HUES6 (cell line): Measurements from ENCODE around the gene GOLGA6A.
A peak's percentile ranks its signal among the peaks of the same experiment; 100 is the strongest.
"Not testable (repeated sequence)": the region's sequence is repeated elsewhere in the genome, so short reads cannot be mapped to it uniquely, and the experiment has no call there.

Source experiments
- H3K27ac ChIP-seq: 2 replicates; pipeline ENCODE4 v1.7.0; 2013; ENCODE audit warnings: low read depth, mild to moderate bottlenecking, low read length, inconsistent platforms
- H3K27me3 ChIP-seq: 2 replicates; pipeline ENCODE4 v1.6.1; 2013; ENCODE audit warnings: low read length; ENCODE audit not compliant: control insufficient read depth, insufficient read depth
- H3K36me3 ChIP-seq: 2 replicates; pipeline ENCODE4 v1.6.1; 2013; ENCODE audit warnings: low read length; ENCODE audit not compliant: control insufficient read depth, insufficient read depth
- H3K4me1 ChIP-seq: 2 replicates; pipeline ENCODE4 v1.6.1; 2013; ENCODE audit warnings: low read length; ENCODE audit not compliant: control insufficient read depth, insufficient read depth
- H3K4me3 ChIP-seq: 2 replicates; pipeline ENCODE4 v1.5.1; 2013; ENCODE audit warnings: low read depth, low read length
- H3K9ac ChIP-seq: one replicate; pipeline ENCODE4 v1.6.1; 2013; ENCODE audit warnings: mild to moderate bottlenecking, low read length
- H3K9me3 ChIP-seq: 2 replicates; pipeline ENCODE4 v1.6.1; 2013; ENCODE audit warnings: low read depth, low read length; ENCODE audit not compliant: control insufficient read depth, insufficient read depth

The GOLGA6A gene

GRCh38 chr15:74124196-74124595, 41.8 kb upstream of the GOLGA6A start:
- Histone ChIP-seq H3K9me3 (no peaks in the 10 kb centered on the region), H3K27me3 (peaks cover 40% of the 10 kb centered on the region), H3K9ac (no peak overlapping the region), H3K27ac (no peak overlapping the region), H3K4me3 (no peak overlapping the region), H3K4me1 (peaks cover 32% of the 10 kb centered on the region), H3K36me3 (no peaks in the 10 kb centered on the region)

DNA sequence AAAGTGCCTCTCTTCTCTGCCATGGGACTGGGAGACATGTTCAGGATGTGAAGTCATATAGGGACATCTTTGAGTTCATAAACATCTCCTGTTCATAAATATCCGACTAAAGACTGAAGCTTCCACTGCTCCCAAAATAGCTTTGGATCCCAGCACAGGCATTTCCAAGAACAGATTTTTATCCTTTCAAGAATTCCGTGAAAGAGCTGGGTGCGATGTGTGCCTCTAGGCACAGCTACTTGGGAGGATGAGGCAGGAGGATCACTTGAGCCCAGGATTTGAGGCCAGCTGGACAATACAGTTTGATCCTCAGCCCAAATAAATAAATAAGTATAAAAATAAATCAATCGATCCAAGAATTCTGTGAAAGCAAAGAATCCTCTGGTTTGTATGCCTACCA, 41.3 kb upstream of the GOLGA6A start:
- Histone ChIP-seq H3K4me1 (peaks cover 27% of the 10 kb centered on the region), H3K4me3 (no peak overlapping the region), H3K36me3 (no peaks in the 10 kb centered on the region), H3K9me3 (no peaks in the 10 kb centered on the region), H3K9ac (no peak overlapping the region), H3K27me3 (peaks cover 34% of the 10 kb centered on the region), H3K27ac (no peak overlapping the region)

DNA sequence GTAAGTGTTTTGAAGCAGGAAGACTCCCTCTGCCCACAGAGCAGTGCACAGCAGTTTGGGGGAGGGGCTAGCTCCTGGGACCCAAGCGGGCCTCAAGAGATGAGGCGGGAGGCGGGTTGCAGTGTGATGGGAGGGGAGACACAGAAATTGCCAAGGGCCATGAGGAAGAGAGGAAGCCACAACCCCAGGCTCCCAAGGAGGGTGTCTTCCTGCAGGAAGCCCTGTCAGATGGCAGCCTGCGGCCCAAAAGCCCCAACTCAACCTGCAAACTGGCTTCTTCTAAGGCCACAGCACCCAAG, 40.7 kb upstream of the GOLGA6A start:
- Histone ChIP-seq H3K4me1 (peaks cover 23% of the 10 kb centered on the region), H3K27me3 (peaks cover 29% of the 10 kb centered on the region), H3K27ac (no peak overlapping the region), H3K4me3 (no peak overlapping the region), H3K9me3 (no peaks in the 10 kb centered on the region), H3K36me3 (no peaks in the 10 kb centered on the region), H3K9ac (no peak overlapping the region)

- H3K36me3 ChIP-seq: no peaks in the 10 kb centered on the region
- no peak overlapping the region for H3K9ac ChIP-seq
- H3K4me3 ChIP-seq: no peak overlapping the region
- peaks cover 23% of the 10 kb centered on the region for H3K4me1 ChIP-seq
- H3K27ac ChIP-seq: no peak overlapping the region
- H3K27me3 ChIP-seq: peaks cover 24% of the 10 kb centered on the region
- no peaks in the 10 kb centered on the region for H3K9me3 ChIP-seq
Measured at GRCh38 chr15:74122403-74123130, 40.2 kb upstream of the GOLGA6A start.

DNA sequence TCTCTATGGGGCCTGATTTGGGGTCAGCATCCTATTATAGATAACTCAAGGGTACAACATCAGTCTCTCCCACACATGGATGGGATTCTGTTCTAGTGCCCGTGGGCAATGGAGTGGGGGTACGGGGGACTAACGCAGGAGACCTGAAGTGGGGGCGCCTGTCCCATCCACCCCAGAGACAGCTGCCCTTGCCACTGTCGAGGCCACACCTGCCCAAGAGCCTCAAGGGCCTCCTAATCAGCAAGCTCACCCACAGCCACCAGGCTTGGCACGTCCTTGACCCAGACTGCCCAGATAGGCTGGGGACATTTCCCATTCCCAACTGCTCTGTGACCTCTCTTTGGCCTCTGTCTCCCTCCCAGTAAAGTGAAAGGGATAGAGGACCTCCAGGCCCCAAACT, 39.5 kb upstream of the GOLGA6A start:
- Histone ChIP-seq H3K27me3 (peaks cover 17% of the 10 kb centered on the region), H3K4me1 (peaks cover 18% of the 10 kb centered on the region), H3K4me3 (no peak overlapping the region), H3K36me3 (no peaks in the 10 kb centered on the region), H3K9me3 (no peaks in the 10 kb centered on the region), H3K9ac (no peak overlapping the region), H3K27ac (no peak overlapping the region)

DNA sequence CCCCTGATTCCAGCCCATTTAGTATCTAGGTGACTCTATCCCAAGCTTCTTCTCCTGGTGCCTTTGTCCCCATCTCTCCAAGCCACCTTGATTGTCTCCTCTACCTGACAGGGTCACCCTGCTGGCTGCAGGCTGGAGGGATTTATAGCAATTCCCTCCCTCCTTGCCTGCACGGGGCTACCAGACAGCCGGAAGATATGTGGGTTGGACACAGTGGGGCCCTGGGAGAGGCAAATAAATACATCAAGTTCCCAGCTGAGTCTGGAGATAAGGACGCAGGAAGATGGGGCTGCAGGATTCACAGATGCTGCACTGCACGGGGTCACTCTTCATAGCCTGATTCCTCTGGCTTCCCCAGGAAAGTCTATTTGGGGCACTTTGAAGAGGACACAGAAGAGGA, 38.7 kb upstream of the GOLGA6A start:
- no peak overlapping the region for H3K4me3 ChIP-seq
- H3K27ac ChIP-seq: no peak overlapping the region

GRCh38 chr15:74120426-74120825, 38.1 kb upstream of the GOLGA6A start:
- Histone ChIP-seq H3K36me3 (no peaks in the 10 kb centered on the region), H3K9ac (no peak overlapping the region), H3K27ac (no peak overlapping the region), H3K9me3 (no peaks in the 10 kb centered on the region), H3K4me1 (peaks cover 18% of the 10 kb centered on the region), H3K27me3 (peaks cover 8% of the 10 kb centered on the region; the same call in 1 of the 2 replicates), H3K4me3 (no peak overlapping the region)

More for the DNA sequence above, 38.7 kb upstream of the GOLGA6A start:
- Histone ChIP-seq H3K27me3 (peaks cover 11% of the 10 kb centered on the region; the same call in 1 of the 2 replicates), H3K9me3 (no peaks in the 10 kb centered on the region), H3K4me1 (peaks cover 18% of the 10 kb centered on the region), H3K9ac (no peak overlapping the region), H3K36me3 (no peaks in the 10 kb centered on the region)

GRCh38 chr15:74109713-74110112, 27.4 kb upstream of the GOLGA6A start:
- H3K4me3 ChIP-seq: no peak overlapping the region
- no peak overlapping the region for H3K27ac ChIP-seq
- peaks cover 6% of the 10 kb centered on the region; the same call in 1 of the 2 replicates for H3K9me3 ChIP-seq
- H3K36me3 ChIP-seq: no peaks in the 10 kb centered on the region
- no peak overlapping the region for H3K9ac ChIP-seq
- no peaks in the 10 kb centered on the region for H3K4me1 ChIP-seq
- H3K27me3 ChIP-seq: no peaks in the 10 kb centered on the region

GRCh38 chr15:74108611-74109010, 26.3 kb upstream of the GOLGA6A start:
- H3K9ac ChIP-seq, H3K4me3 ChIP-seq, H3K27ac ChIP-seq, H3K27me3 ChIP-seq, H3K4me1 ChIP-seq, H3K9me3 ChIP-seq, H3K36me3 ChIP-seq: not testable (repeated sequence)

GRCh38 chr15:74108111-74108510, 25.8 kb upstream of the GOLGA6A start:
- no peak overlapping the region for H3K9ac ChIP-seq
- H3K9me3 ChIP-seq: peaks cover 4% of the 10 kb centered on the region; the same call in 1 of the 2 replicates
- H3K4me3 ChIP-seq: no peak overlapping the region
- no peak overlapping the region for H3K27ac ChIP-seq
- no peaks in the 10 kb centered on the region for H3K27me3 ChIP-seq
- H3K36me3 ChIP-seq: no peaks in the 10 kb centered on the region
- no peaks in the 10 kb centered on the region for H3K4me1 ChIP-seq

DNA sequence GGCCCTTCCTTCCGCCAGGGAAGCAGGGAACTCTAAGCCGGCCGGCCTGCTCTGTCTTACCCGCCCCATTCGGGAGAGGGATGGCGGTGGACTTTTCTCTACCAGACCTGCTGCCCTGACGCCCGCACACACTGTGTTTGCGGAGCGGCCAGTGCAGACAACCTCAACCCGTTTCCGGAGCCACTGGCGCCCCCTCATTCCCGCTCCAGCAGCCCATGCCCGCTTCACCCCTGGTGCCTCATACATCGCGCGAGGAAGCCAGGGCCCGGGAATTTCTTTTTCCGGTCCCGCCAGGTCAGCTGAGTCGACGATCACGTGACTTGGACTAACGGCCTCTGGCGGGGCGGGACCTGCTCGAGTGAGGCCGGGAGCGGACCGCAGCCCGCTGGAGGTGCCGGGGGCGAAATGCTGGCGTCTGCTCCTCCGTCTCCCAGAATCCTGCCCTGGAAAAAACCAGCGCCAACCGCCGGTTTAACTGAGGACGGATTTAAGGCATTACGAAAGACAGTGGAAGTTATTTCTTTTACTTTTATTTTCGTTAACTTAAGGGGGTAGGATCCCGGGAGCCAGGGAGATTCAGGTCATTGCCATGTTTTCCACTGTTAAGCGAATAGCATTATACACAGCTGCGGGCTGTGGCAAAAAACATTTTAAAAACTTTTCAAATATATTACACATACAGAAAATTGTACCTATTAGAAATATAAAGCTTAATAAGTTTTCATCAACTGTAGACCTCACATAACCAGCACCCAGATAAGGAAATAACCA, 17.8 kb upstream of the GOLGA6A start:
- H3K4me1 ChIP-seq, H3K9me3 ChIP-seq, H3K27me3 ChIP-seq, H3K36me3 ChIP-seq: not testable (repeated sequence)
- Histone ChIP-seq H3K27ac (peak overlapping the region; percentile 51; the same call in 1 of the 2 replicates), H3K4me3 (peak overlapping the region; percentile 54), H3K9ac (peak overlapping the region; percentile 49)
